ENCODE data around the gene DHRS7.

- TF ChIP-seq KDM1A (IDR thresholded peaks at IDR 0.05; ENCODE audit: borderline replicate concordance, low read length) = no peak
- no peak for TF ChIP-seq CTCF (IDR thresholded peaks at IDR 0.05; ENCODE audit: control extremely low read depth in 1 of 3, insufficient read depth in 1 of 3, low read depth in 1 of 3, low read length in 3 of 3)
- no peak for TF ChIP-seq HDAC6 (IDR thresholded peaks at IDR 0.05; ENCODE audit: low read depth, low read length)
- no peak for TF ChIP-seq EP300 (IDR thresholded peaks at IDR 0.05; ENCODE audit: borderline replicate concordance in 1 of 2, low read depth in 2 of 2, low read length in 2 of 2)
- no peak for TF ChIP-seq ZNF274 (IDR thresholded peaks at IDR 0.05; ENCODE audit: borderline replicate concordance, extremely low read depth, low read length)
- TF ChIP-seq POLR2AphosphoS5 (IDR thresholded peaks at IDR 0.05; ENCODE audit: low read depth, low read length) = no peak
- no peak for TF ChIP-seq RAD21 (IDR thresholded peaks at IDR 0.05 in 1 of 2, conservative IDR thresholded peaks at IDR 0.05 in 1 of 2; ENCODE audit: low read depth in 2 of 2, low read length in 2 of 2)
- TF ChIP-seq KDM4A (IDR thresholded peaks at IDR 0.05; ENCODE audit: low read depth, low read length, severe bottlenecking) = no peak
- no peak for TF ChIP-seq POLR2A (IDR thresholded peaks at IDR 0.05; ENCODE audit: control extremely low read depth in 1 of 2, low read depth in 2 of 2, low read length in 2 of 2)
- TF ChIP-seq CHD2 (IDR thresholded peaks at IDR 0.05; ENCODE audit: low read length) = no peak
- TF ChIP-seq RFX5 (IDR thresholded peaks at IDR 0.05; ENCODE audit: borderline replicate concordance, low read depth, low read length) = no peak
- TF ChIP-seq EZH2 (IDR thresholded peaks at IDR 0.05; ENCODE audit: low read depth, low read length, severe bottlenecking) = no peak
These were observed 39.9 kb upstream of the DHRS7 start for GRCh38 chr14:60204843-60205774.
